Spleen (tissue), 7 donors: ENCODE results near the gene SNPH.
"Not testable (repeated sequence)": the region's sequence is repeated elsewhere in the genome, so short reads cannot be mapped to it uniquely, and the experiment has no call there.

Source experiments
- CTCF ChIP-seq, 11 experiments: fragments of 200-600 bp in 7 of 11; fragments of 450-650 bp in 4 of 11; sonication (generic) in 4 of 11; IDR thresholded peaks in 8 of 11; conservative IDR thresholded peaks in 3 of 11; 1 replicate in 7 of 11; 2 replicates in 4 of 11; pipeline versions ENCODE4 v1.4.0 to v1.8.0; 2016 to 2021; ENCODE audit warnings: antibody characterized with exemption in 11 of 11, inconsistent platforms in 4 of 11, mild to moderate bottlenecking in 1 of 11
- POLR2A ChIP-seq, 3 donors: fragments of 450-650 bp; IDR thresholded peaks; one replicate each; pipeline ENCODE4 v1.5.1; 2017; ENCODE audit warnings: antibody characterized with exemption in 3 of 3, mild to moderate bottlenecking in 1 of 3
- POLR2AphosphoS5 ChIP-seq, 3 donors: sonication (generic); formaldehyde crosslinking; IDR thresholded peaks; one replicate each; pipeline ENCODE4 v1.5.1; 2017; ENCODE audit warnings: antibody characterized with exemption in 3 of 3
- donor health status: DM: no; HTN: no; CAD: no; lungs with moderate emphysema.
- donor health status: DM: no; HTN: no; CAD: no.
- donor health status: DM: no; HTN: no; CAD: no.

- TF ChIP-seq CTCF (IDR thresholded peaks at IDR 0.05 in 8 of 11, conservative IDR thresholded peaks at IDR 0.05 in 3 of 11); POLR2A (IDR thresholded peaks at IDR 0.05); POLR2AphosphoS5 (IDR thresholded peaks at IDR 0.05): not testable (repeated sequence)
These were observed 15.8 kb upstream of the SNPH start for GRCh38 chr20:1250282-1250681.
